ENCODE results near the gene SLC51B.

DNA sequence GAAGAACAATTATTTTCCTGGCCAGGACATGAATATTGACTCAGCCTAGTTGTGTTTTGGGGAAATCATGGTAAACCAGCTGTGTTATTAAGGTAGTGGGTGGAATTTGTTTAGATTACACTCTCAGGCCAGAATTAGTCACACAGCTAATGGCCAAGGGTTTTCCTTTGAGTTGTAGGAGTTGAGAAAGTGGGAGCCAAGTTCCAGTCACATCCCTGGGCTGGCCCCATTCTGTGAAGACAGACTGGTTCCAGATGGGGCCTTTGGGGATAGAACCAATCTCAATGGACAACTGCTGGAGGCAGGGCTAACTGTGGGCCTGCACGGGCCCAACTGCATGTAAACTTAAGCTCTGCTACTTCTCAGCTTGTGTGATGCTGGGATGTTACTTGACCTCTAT lies 24.0 kb downstream of the SLC51B start:
- TF ChIP-seq ZNF274 (IDR thresholded peaks at IDR 0.05; ENCODE audit: low read depth, low read length) (no peak), YY1 (IDR thresholded peaks at IDR 0.05; ENCODE audit: insufficient read depth, insufficient read length) (no peak)
